Measurements from ENCODE around the gene AP4S1. TPM values are rescaled to one million over a fixed set of nuclear protein-coding genes. Genes with fewer than 3 reads are reported as not detected.

The AP4S1 gene
- total RNA-seq, 2 donors from 2014 or later, result 7.6 to 11.1 TPM

DNA sequence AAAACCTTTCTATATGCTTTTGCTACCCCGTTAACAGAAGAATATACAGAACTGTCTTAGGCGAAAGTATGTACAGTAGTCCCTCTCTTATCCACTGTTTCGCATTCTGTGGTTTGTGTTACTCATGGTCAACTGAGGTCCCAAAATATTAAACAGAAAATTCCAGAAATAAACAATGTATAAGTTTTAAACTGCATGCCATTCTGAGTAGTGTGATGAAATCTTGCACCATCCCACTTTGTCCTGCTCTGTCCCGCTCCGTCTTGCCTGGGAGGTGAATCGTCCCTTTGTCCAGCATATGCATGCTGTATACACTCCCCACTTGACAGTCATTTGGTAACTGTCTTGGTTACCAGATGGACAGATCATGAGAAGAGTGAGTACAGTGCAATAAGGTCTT lies 70.8 kb downstream of the AP4S1 start:
- Histone ChIP-seq H3K4me1 (ENCODE audit: control insufficient read depth, insufficient read depth, low read length) (no peaks in the 10 kb centered on the region), H3K9ac (ENCODE audit: extremely low read depth, low read length, poor library complexity, severe bottlenecking) (no peak overlapping the region), H3K27me3 (ENCODE audit: control insufficient read depth, insufficient read depth, low read length, poor library complexity, severe bottlenecking) (no peaks in the 10 kb centered on the region), H3K9me3 (ENCODE audit: control insufficient read depth, low read length) (no peaks in the 10 kb centered on the region), H3K4me3 (ENCODE audit: low read length) (no peak overlapping the region), H3K27ac (ENCODE audit: low read depth, low read length) (no peak overlapping the region), H3K36me3 (ENCODE audit: control insufficient read depth, insufficient read depth, low read length) (peaks cover 34% of the 10 kb centered on the region)
- no peaks in the 10 kb centered on the region for H3K9me3 Mint-ChIP-seq
- no peak overlapping the region for H3K27ac Mint-ChIP-seq
- peaks cover 31% of the 10 kb centered on the region for H3K36me3 Mint-ChIP-seq (ENCODE audit: low read depth)
- H3K4me1 Mint-ChIP-seq, result no peaks in the 10 kb centered on the region
- no peak overlapping the region for H3K4me3 Mint-ChIP-seq
- 99 to 100% methylated on average over 5 to 6 of the region's 6 CpGs for WGBS, 2 experiments (ENCODE audit: insufficient coverage in 1 of 2, insufficient read length in 1 of 2)
- no peaks in the 10 kb centered on the region for H3K27me3 Mint-ChIP-seq (ENCODE audit: insufficient read depth)
- DNase-seq, result no peak
- TF ChIP-seq, protein P1, sequence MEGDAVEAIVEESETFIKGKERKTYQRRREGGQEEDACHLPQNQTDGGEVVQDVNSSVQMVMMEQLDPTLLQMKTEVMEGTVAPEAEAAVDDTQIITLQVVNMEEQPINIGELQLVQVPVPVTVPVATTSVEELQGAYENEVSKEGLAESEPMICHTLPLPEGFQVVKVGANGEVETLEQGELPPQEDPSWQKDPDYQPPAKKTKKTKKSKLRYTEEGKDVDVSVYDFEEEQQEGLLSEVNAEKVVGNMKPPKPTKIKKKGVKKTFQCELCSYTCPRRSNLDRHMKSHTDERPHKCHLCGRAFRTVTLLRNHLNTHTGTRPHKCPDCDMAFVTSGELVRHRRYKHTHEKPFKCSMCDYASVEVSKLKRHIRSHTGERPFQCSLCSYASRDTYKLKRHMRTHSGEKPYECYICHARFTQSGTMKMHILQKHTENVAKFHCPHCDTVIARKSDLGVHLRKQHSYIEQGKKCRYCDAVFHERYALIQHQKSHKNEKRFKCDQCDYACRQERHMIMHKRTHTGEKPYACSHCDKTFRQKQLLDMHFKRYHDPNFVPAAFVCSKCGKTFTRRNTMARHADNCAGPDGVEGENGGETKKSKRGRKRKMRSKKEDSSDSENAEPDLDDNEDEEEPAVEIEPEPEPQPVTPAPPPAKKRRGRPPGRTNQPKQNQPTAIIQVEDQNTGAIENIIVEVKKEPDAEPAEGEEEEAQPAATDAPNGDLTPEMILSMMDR (conservative IDR thresholded peaks at IDR 0.05), result no peak

DNA sequence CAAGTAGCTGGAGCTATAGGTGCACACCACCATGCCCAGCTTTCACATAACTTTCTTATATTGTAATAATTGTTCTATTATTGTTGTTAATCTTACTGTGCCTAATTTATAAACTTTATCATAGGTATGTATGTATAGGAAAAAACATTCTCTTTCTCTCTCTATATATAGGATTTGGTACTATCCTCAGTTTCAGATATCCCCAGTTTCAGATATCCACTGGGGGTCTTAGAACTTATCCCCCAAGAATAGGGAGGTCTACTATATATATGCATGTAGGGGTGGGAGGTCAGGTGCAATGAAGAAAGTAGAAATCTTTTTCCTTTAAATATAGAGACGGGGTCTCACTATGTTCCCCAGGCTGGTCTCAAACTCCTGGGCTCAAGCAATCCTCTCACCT lies 71.6 kb downstream of the AP4S1 start:
- no peaks in the 10 kb centered on the region for H3K9me3 ChIP-seq (ENCODE audit: control insufficient read depth, low read length)
- Mint-ChIP-seq H3K4me3 (no peak overlapping the region), H3K27me3 (ENCODE audit: insufficient read depth) (no peaks in the 10 kb centered on the region), H3K9me3 (no peaks in the 10 kb centered on the region), H3K36me3 (ENCODE audit: low read depth) (peaks cover 39% of the 10 kb centered on the region), H3K27ac (no peak overlapping the region), H3K4me1 (no peaks in the 10 kb centered on the region)
- WGBS, 2 experiments (ENCODE audit: insufficient coverage in 1 of 2, insufficient read length in 1 of 2), result 71 to 100% methylated on average over 1 of the region's 1 CpG
- no peaks in the 10 kb centered on the region for H3K4me1 ChIP-seq (ENCODE audit: control insufficient read depth, insufficient read depth, low read length)
- no peaks in the 10 kb centered on the region for H3K27me3 ChIP-seq (ENCODE audit: control insufficient read depth, insufficient read depth, low read length, poor library complexity, severe bottlenecking)
- H3K36me3 ChIP-seq (ENCODE audit: control insufficient read depth, insufficient read depth, low read length), result peaks cover 42% of the 10 kb centered on the region
- no peak overlapping the region for H3K9ac ChIP-seq (ENCODE audit: extremely low read depth, low read length, poor library complexity, severe bottlenecking)
- H3K4me3 ChIP-seq (ENCODE audit: low read length), result no peak overlapping the region
- no peak overlapping the region for H3K27ac ChIP-seq (ENCODE audit: low read depth, low read length)
- TF ChIP-seq, protein P1 (conservative IDR thresholded peaks at IDR 0.05), result no peak
- no peak for DNase-seq

DNA sequence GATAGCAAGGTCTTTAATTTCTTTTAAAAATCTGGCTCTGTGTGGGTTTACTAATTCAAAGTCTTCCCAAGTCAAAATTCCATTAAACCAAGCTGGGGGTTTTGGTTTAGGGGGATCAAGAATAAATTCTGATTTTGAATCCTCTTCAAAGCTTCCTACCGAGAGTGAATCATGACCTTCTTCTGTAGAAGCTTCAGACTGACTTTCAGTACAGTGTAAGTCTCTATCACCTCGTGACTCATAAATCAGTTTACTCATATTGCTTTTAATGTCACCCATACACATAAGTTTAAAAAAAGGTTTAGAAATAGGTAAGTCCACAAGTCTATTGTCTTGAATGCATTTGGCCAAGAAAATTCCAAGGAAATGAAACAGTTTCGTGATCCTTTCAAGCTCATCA lies 81.3 kb downstream of the AP4S1 start:
- 93 to 100% methylated on average over 2 to 3 of the region's 3 CpGs for WGBS, 2 experiments (ENCODE audit: insufficient coverage in 1 of 2, insufficient read length in 1 of 2)
- Mint-ChIP-seq H3K4me3 (no peak overlapping the region), H3K9me3 (peaks cover 12% of the 10 kb centered on the region), H3K36me3 (ENCODE audit: low read depth) (peaks cover 81% of the 10 kb centered on the region), H3K27me3 (ENCODE audit: insufficient read depth) (no peaks in the 10 kb centered on the region), H3K4me1 (no peaks in the 10 kb centered on the region), H3K27ac (no peak overlapping the region)
- Histone ChIP-seq H3K9me3 (ENCODE audit: control insufficient read depth, low read length) (peaks cover 17% of the 10 kb centered on the region), H3K27me3 (ENCODE audit: control insufficient read depth, insufficient read depth, low read length, poor library complexity, severe bottlenecking) (no peaks in the 10 kb centered on the region), H3K27ac (ENCODE audit: low read depth, low read length) (no peak overlapping the region), H3K4me3 (ENCODE audit: low read length) (no peak overlapping the region), H3K36me3 (ENCODE audit: control insufficient read depth, insufficient read depth, low read length) (peaks cover 94% of the 10 kb centered on the region), H3K4me1 (ENCODE audit: control insufficient read depth, insufficient read depth, low read length) (no peaks in the 10 kb centered on the region), H3K9ac (ENCODE audit: extremely low read depth, low read length, poor library complexity, severe bottlenecking) (no peak overlapping the region)
- no peak for DNase-seq
- TF ChIP-seq, protein P1 (conservative IDR thresholded peaks at IDR 0.05), result no peak
